NOMO-1 treated with DMSO at 0.1 percent for 48 hours (cell line): ENCODE measurements around the gene TMEM138.

ENCODE experiments used
- DNase-seq: peaks from one replicate; lab custom pipeline; 2025; ENCODE audit not compliant: unreplicated experiment; lab: John Stamatoyannopoulos, UW

TMEM138 gene

DNA sequence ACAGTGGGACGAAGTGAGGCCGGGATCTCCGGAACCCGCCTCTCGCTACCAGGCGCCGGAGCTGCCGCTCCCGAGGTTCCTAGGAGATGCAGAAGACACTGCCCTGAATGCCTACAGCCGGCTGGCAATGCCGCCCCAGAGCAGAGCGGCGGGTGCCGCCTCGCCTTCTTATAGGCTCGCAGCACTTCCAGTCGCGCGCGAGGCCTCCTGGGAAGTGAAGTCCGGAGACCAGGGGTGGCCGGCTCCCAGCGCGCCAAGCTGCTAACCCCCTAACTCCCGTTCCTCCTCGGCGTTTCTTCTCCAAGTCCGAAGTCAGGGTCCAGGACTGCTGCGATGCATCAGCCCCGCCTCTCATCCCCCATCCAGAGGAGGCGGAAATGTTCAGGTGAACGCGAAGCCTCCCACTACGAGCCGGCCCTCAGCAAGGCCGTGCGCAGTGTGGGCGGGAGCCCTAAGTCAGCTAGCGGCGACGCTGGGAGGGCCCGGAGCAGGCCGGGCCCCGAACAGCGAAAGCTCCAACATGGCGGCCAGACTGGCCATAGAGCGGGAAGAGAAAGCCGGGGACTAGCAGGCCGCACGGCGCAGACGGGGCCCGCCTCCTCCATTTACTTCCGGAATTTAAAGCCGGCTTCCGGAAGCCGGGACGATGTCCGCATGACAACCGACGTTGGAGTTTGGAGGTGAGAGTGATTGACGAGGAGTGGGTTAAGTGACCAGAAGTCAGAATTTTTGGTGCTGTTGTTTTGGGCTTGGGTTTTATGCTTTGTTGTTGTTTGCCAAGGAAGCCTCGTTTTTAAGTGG lies at the start of gene TMEM138, which contains the start of gene CYB561A3:
TSS of gene TMEM138 (plus strand) at position 634 of the 801 bp plus-strand sequence. CDS start 2,017 bp downstream, outside the sequence.
TSS of gene CYB561A3 (minus strand) at position 142 of the 801 bp plus-strand sequence. CDS start 5,169 bp downstream, outside the sequence.
- peak; percentile 97 for DNase-seq

- no peak for DNase-seq
Measured at GRCh38 chr11:61315260-61315659, 46.9 kb upstream of the TMEM138 start.

DNA sequence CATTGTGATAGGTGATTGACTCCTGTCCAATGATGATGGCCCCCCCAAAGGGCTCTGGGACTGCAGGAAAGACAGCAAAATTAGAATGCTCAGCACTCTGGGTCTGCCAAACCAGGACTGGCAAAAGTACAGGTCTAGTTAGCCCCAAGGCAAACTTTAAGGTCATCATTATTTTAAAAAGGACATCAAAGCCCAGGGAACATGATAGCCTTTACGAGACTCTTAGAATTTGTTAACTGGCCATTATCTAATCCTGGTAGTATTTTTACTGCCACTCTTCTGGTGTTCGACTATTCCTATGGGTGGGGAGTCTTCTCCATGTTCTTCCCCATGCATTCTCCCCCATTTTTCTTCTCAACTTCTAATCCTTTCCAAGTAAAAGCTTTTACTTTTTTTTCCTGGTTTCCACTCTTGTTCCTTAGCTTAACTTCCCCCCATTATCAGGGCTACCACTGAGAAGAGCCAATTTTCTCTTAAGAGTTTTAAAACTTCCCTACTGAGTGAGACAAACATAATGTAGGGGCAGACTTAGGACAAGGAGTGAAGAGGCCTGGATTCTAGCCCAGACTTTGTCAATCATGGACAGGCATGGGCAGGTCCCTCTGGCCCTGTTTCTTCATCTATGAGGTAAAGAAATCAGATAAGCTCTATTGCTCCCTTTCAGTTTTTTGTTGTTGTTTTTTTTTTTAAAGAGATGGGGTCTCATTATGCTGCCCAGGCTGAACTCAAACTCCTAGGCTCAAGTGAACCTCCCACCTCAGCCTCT lies 36.3 kb upstream of the TMEM138 start:
- no peak for DNase-seq

GRCh38 chr11:61327669-61328071 lies 34.5 kb upstream of the TMEM138 start:
- DNase-seq, result no peak

GRCh38 chr11:61328351-61328750 lies 33.8 kb upstream of the TMEM138 start:
- no peak for DNase-seq

- DNase-seq, result no peak
Measured at GRCh38 chr11:61329871-61330270, 32.3 kb upstream of the TMEM138 start.

DNA sequence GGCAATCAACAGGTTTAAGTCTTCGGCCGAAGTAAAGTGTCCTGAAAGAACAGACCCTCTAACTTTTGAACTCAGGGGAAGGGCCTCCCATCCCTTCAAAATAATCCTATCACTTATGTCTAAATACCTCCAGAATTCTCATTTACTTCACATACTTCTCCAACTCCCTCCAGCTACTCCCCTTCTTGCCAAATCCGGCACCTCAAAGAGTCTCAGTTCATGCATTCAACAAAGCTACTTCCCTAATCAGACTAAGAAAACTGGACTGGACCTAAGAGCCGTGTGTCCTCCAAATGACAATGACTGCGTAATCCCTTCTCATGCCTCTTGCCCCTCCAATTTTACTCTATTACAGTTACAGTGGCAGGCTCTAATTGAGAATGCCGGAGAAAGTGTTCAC lies 30.5 kb upstream of the TMEM138 start:
- peak; percentile 69 for DNase-seq

DNA sequence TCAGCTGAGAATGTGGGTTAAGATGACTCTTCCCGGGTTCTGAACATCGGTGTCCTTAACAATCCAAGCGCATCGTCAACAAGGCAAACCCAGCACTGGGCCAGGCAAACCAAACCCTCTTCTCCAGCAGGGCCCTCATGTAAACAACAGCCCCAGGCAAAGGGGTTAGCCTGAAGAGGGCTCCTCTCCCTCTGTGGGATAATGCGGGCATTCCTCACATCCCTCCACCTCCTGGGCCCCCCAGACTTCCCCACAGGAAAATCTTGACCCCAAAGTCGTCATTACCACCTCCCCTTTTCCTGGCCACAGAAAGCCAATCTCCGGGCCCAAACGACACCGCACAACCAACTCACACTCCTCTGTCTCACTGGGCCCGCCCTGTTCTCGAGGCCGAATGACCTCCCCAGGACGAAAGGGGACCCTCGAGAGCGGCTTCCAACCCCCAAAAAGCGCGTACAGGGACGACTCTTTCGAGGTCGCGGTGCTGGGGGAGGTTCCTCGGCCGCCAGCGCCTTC lies 29.8 kb upstream of the TMEM138 start:
- DNase-seq, result no peak

DNA sequence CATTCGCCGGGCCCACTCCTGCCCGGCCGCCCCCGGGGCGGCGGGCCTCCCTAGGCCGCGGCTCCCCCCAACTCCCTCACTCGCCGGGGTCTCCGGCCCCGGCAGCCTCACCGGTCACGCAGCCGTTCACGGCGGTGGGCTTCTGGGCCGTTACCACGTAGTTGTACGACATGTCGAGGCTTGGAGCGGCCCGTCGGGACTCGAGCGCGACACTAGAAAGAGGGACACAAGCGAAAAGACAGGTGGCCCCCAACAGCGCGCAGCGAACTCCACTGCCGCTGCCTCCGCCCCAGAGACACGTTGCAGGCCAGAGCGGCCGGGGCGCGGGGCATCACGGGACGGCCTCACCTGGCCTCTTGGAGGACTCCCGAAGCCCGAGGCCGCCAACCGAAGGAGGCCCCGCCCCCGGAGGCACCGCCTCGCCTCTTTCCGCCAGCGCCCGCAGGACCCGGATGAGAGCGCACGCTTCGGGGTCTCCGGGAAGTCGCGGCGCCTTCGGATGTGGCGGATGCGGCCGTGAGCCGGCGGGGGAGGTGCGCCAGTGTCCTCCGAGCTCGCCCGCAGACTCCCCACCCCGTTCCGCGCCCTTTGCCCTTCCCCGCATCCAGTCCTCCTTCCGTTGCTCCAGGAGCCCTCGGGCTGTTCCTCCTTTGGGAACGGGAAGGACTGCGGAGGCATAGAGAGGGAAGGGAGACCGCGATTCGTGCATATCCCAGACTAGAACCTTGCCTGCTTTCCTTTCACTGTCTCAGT lies 29.2 kb upstream of the TMEM138 start, which contains the start of the genes DDB1 and TKFC:
TSS of gene DDB1 (minus strand) at position 309 of the 753 bp plus-strand sequence. CDS start at position 172, 137 bp downstream.
TSS of gene TKFC (plus strand) at position 432 of the 753 bp plus-strand sequence. CDS start 1,501 bp downstream, outside the sequence.
- peak; percentile 89 for DNase-seq

DNA sequence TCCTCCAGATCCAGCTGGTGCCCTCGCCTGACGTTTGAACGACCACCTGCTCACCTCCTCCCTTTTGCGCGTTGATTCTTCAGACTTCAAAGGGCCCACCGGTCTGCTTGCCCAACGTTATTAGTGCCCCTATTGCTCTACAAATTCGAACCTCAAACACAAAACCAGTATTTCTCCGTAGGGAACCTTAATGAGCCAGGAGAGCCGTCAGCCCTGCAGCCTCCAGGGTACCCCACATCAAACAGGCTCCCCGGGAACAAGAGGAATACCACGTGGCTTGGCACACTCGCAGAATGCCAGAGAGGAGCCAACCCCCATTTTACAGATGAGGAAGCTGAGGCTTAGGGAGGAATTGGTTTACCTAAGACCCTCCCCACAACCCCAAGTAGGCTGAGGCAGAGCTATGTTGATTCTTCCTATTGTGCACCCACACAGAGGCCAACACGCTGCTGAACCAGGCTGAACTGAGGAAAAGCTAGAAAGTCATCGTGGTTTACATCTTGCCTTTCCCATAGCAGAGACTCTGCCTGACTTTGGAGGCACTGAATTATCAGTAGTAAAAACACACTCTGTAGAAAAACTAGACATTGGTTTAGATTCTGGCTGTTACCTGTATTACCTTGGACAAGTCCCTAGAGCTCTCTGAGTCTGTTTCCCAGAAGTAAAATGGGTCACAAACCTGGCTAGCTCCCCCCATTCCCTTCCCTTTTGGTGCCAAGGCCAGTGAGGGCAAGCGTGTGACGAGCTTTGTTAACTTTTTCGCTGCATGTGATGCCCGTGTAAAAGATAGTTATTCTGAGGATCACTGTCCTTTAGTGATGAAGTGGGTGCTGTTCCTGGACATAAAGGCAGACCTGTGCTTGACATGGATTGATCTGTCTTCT lies 28.4 kb upstream of the TMEM138 start:
- DNase-seq, result no peak

GRCh38 chr11:61334434-61335354 lies 27.5 kb upstream of the TMEM138 start:
- DNase-seq, result no peak

GRCh38 chr11:61335355-61335710 lies 26.8 kb upstream of the TMEM138 start:
- DNase-seq, result no peak

GRCh38 chr11:61336171-61336935 lies 25.8 kb upstream of the TMEM138 start:
- peak; percentile 70 for DNase-seq

- DNase-seq, result no peak
Measured at GRCh38 chr11:61337706-61338470, 24.3 kb upstream of the TMEM138 start.

GRCh38 chr11:61338783-61339489 lies 23.2 kb upstream of the TMEM138 start:
- DNase-seq, result no peak

DNA sequence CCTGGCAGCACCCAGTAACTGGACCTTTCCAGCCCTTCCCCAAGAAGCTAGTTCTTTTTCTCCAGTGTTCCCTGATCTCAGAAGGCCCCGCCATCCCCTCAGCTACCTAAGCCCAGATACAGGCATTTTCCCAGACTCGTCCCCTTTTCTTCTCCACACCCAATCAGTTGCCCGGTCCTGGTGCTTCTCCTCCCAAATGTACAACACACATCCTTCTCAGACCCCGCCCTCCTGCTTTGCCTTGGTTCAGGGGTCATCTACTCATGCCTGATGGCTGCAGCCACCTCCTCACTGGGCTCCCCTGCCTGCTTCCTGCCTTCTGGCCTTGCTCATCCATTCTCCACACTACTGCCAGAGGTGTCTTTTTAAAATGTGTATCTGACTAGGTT lies 22.7 kb upstream of the TMEM138 start:
- no peak for DNase-seq

DNA sequence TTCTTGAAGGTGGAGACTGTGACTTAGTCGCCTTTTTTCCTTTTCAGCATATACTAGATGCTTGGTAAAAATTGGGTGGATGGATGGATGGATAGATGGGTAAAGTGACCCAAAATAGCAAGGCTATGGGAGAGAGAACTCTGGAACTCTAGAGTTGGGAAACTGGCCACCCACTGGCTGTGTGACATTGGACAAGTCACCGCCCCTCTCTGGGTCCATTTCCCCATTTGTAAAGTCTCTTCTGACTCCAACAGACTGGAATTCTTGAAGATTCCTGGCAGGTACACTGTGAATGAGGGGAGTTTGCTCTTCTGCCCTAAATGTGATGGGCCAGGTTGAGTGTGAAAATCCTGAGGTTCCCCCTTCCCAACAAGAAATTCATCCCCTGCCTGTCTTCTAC lies 21.2 kb upstream of the TMEM138 start:
- DNase-seq, result no peak
